Fibroblast of mammary gland (primary cell): ENCODE results near the gene GRID2.

Experiments used
- DNase-seq: peaks from one replicate; pipeline ENCODE4 v3.0.0-alpha.2; 2010; ENCODE audit warnings: low read depth
- H3K4me3 ChIP-seq: 2 replicates; pipeline ENCODE4 v1.5.1; 2011; ENCODE audit warnings: low read depth, mild to moderate bottlenecking, low read length, moderate library complexity; ENCODE audit not compliant: control insufficient read depth
- CTCF ChIP-seq: conservative IDR thresholded peaks from 2 replicates; pipeline ENCODE4 v1.5.1; 2011; ENCODE audit warnings: low read depth, low read length, inconsistent platforms; ENCODE audit not compliant: control insufficient read depth, insufficient read depth

Gene GRID2

DNA sequence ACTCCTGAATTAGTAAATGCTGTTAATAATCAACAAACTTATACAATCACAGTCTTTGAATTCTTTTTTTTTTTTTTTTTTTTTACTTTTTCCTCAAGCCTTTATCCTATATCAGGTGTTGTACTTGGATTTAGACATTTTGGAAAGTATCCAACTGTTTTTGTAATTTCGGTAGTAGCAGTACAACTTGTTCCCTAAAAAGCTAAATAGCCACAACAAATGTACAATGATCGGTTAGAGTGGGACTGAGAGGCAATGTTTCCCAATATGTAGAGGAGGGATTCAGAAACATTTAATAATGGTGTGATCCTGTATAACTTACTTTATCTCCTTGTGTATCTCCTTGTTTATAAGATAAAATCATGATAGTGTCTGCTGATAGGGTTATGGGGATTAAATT is 343.1 kb downstream of the GRID2 start:
- TF ChIP-seq CTCF: no peak

DNA sequence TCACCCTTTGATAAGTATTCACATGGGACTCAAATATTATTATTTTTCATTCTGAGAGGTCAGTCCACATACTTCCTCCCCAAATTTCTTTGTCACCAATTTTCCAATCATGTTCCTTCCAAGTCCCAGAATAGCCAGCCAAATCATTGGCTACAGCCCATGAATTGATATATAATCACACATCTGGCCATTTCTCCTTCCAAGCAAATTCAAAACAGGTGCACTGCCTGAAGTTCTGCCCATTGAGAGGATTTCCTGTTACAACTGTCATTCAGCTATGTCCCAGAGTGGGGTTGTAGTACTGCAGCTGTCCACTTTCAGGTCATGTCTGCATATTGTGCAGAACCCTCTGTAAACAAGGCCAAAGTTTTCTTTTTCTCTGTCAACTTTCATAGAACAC is 347.8 kb downstream of the GRID2 start:
- DNase-seq: no peak
- no peak for TF ChIP-seq CTCF
- no peak overlapping the region for H3K4me3 ChIP-seq

More for the DNA sequence above, 343.1 kb downstream of the GRID2 start:
- H3K4me3 ChIP-seq: no peak overlapping the region
- no peak for DNase-seq

GRCh38 chr4:92654084-92654483 is 350.3 kb downstream of the GRID2 start:
- no peak for DNase-seq
- no peak overlapping the region for H3K4me3 ChIP-seq
- no peak for TF ChIP-seq CTCF

- no peak for TF ChIP-seq CTCF
Observed at GRCh38 chr4:92657695-92658094, 353.9 kb downstream of the GRID2 start.

DNA sequence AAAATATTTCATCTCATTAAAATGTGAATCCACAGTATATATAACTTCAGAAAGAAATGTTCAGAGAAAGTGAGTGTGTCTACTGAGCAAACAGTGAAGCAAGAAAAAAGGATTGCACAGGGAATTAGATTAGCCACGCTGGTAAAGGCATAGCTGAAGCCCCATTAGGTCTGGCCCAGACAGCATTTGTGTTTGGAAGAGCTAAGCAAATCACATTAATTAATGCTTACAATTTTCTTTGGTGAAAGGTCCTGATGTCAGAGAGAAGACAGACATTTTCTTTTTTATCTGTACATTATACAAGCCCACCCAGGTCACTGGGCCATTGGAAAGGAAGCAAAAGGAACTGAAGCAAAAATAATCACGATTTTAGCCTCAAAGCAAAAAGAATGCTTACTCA is 354.6 kb downstream of the GRID2 start:
- no peak overlapping the region for H3K4me3 ChIP-seq
- no peak for TF ChIP-seq CTCF
- DNase-seq: no peak

More at GRCh38 chr4:92657695-92658094, 353.9 kb downstream of the GRID2 start:
- H3K4me3 ChIP-seq: no peak overlapping the region
- no peak for DNase-seq

DNA sequence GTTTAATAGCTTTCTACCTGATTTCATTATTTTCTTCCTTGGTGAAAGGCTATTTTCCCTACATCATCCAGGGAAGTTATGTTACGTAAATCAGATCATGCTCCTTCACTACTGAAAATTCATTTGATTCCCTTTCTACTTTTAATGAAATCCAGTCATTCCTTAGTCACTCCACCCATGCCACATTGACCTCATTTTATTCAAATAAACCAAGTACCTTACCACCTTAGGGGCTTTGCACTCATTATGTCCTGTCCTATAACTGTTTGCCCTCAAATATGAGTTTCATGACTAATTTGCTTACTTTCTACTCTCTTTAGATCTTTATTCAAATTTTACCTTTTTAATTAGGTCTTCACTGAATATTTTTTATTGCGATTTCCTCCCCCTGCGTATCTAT is 374.0 kb downstream of the GRID2 start:
- TF ChIP-seq CTCF: no peak
- DNase-seq: no peak
- no peak overlapping the region for H3K4me3 ChIP-seq

DNA sequence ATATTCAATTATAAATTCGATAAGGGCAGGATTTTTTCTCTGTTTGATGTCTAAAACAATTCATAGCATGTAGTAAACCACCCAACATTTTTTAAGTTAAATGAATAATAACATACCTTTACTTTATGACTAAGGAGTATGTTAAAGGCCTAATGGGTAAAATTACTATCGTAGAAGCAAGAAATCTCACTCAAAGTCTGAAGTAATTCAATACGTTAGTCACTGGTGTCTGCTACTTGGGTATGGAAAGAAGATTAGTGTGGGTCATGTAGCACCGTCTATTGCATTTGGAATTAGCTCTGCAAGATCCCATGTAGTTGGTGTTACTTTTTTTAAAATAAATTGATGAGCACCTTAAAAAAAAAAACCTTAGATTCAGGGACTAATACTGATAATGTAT is 374.5 kb downstream of the GRID2 start:
- H3K4me3 ChIP-seq: no peak overlapping the region
- DNase-seq: no peak
- TF ChIP-seq CTCF: no peak
